ENCODE measurements around the gene SH3BP4. TPM values are rescaled to one million over a fixed set of nuclear protein-coding genes. Genes with fewer than 3 reads are reported as not detected.
A peak's percentile ranks its signal among the peaks of the same experiment; 100 is the strongest.

SH3BP4 gene
- total and polyA plus RNA-seq, 2 of the 8 experiments (the other 6 are each of a cell fraction or from before 2014, with no cell fraction given), result 28.3 to 35.4 TPM

GRCh38 chr2:235027558-235028214 is 75.9 kb downstream of the SH3BP4 start:
- Histone ChIP-seq H3K27ac (ENCODE audit: low read depth, low read length) (no peak overlapping the region), H2BK20ac (ENCODE audit: low read length) (no peak overlapping the region), H3K4me2 (ENCODE audit: insufficient read depth in 1 of 2, low read depth in 2 of 2, low read length in 2 of 2) (no peak overlapping the region), H4K20me1 (replicated peaks in 1 of 2; ENCODE audit: control insufficient read depth in 1 of 2, insufficient read depth in 2 of 2, low read length in 2 of 2) (peaks cover 7 to 32% of the 10 kb centered on the region in 2 experiments), H3K23ac (ENCODE audit: insufficient read length) (no peak overlapping the region), H3K27me3 (replicated peaks in 1 of 4; ENCODE audit: control insufficient read depth in 3 of 4, extremely low read depth in 1 of 4, insufficient read depth in 3 of 4, low read length in 3 of 4) (no peaks in the 10 kb centered on the region), H3K9me3 (ENCODE audit: insufficient read depth in 2 of 2, low read depth in 1 of 2, low read length in 1 of 2) (no peaks in the 10 kb centered on the region), H3K56ac (replicated peaks; ENCODE audit: insufficient read length, low read depth, low read length) (no peak overlapping the region), H3K4ac (replicated peaks; ENCODE audit: insufficient read length, low read depth, low read length) (no peak overlapping the region), H3K18ac (ENCODE audit: extremely low read depth, low read length) (no peak overlapping the region), H3K79me1 (ENCODE audit: low read depth, low read length) (peaks cover 34% of the 10 kb centered on the region), H3K9ac (replicated peaks in 1 of 4; ENCODE audit: extremely low read depth in 1 of 4, low read depth in 3 of 4, low read length in 3 of 4) (no peak overlapping the region), H3K79me2 (ENCODE audit: control insufficient read depth in 1 of 2, insufficient read depth in 2 of 2, low read length in 2 of 2) (peaks cover 8 to 90% of the 10 kb centered on the region in 2 experiments; a peak in 3 of 4 replicates), H3K4me3 (ENCODE audit: extremely low read depth in 1 of 4, insufficient read depth in 2 of 4, low read depth in 3 of 4, low read length in 4 of 4) (no peak overlapping the region), H3K36me3 (ENCODE audit: control insufficient read depth in 2 of 4, insufficient read depth in 4 of 4, low read length in 3 of 4) (no peaks in the 10 kb centered on the region; a peak in 1 of 8 replicates), H2AFZ (ENCODE audit: low read length) (no peak overlapping the region), H3K4me1 (replicated peaks in 1 of 4; ENCODE audit: control insufficient read depth in 3 of 4, insufficient read depth in 4 of 4, low read length in 3 of 4) (peaks cover 0 to 8% (median 7%) of the 10 kb centered on the region in 4 experiments; a peak in 4 of 7 replicates), H3K23me2 (ENCODE audit: low read depth, low read length) (no peaks in the 10 kb centered on the region), H2BK120ac (replicated peaks; ENCODE audit: low read depth, low read length) (no peak overlapping the region), H2BK12ac (ENCODE audit: low read depth, low read length) (no peak overlapping the region), H4K91ac (replicated peaks; ENCODE audit: insufficient read length, low read length) (no peak overlapping the region), H2AK5ac (ENCODE audit: low read depth, low read length) (no peak overlapping the region; the same call in 1 of the 2 replicates), H2BK5ac (ENCODE audit: low read depth, low read length) (no peak overlapping the region), H4K5ac (ENCODE audit: insufficient read length, low read depth, low read length) (no peak overlapping the region), H2BK15ac (ENCODE audit: low read length) (no peak overlapping the region), H4K8ac (ENCODE audit: extremely low read depth, insufficient read depth, low read length) (peak overlapping the region; percentile 65), H3K14ac (ENCODE audit: insufficient read length) (no peak overlapping the region)
- DNase-seq (ENCODE audit: low read depth in 1 of 2, low spot score in 2 of 2) (no peak), FAIRE-seq (no peak)
- ChIA-PET POLR2A (ENCODE audit: partially characterized antibody) (no interaction called here), CTCF (ENCODE audit: partially characterized antibody) (interaction anchor here (0.6 to 2.3 kb wide), 3 partner anchors 22 to 89 kb away, joined by 3 to 5 read pairs (median 4); no protein-coding TSS in a partner anchor)
- 96% methylated on average over 21 of the region's 21 CpGs; no CpG with 5 or more reads in 1 of the 2 experiments for WGBS, 2 experiments (ENCODE audit: extremely low coverage in 1 of 2, insufficient coverage in 1 of 2, insufficient read length in 1 of 2, insufficient replicate concordance in 2 of 2, low coverage in 1 of 2, low lambda C conversion rate in 2 of 2, missing lambda C conversion rate in 1 of 2)
- TF ChIP-seq POLR2A (IDR thresholded peaks at IDR 0.05; ENCODE audit: control extremely low read depth in 1 of 2, low read depth in 2 of 2, low read length in 2 of 2) (no peak), CTBP2 (IDR thresholded peaks at IDR 0.05; ENCODE audit: borderline replicate concordance, insufficient read depth, insufficient read length, low read length) (no peak), TEAD4 (IDR thresholded peaks at IDR 0.05; ENCODE audit: low read depth, low read length) (no peak), CHD1 (IDR thresholded peaks at IDR 0.05; ENCODE audit: low read depth, low read length) (no peak), TCF12 (IDR thresholded peaks at IDR 0.05; ENCODE audit: low read depth, low read length) (no peak), CEBPB (IDR thresholded peaks at IDR 0.05; ENCODE audit: low read depth, low read length) (no peak), PHF8 (conservative IDR thresholded peaks at IDR 0.05; ENCODE audit: low read depth, low read length) (no peak)
